ENCODE data around the gene ATP2A2.

Gene ATP2A2

GRCh38 chr12:110270125-110270962 lies 10.7 kb upstream of the ATP2A2 start:
- no peak for TF ChIP-seq CTCF (IDR thresholded peaks at IDR 0.05; ENCODE audit: control extremely low read depth, extremely low read depth, low read depth, missing control alignments)
- ChIA-PET CTCF (interaction anchor here (1.3 kb wide), 1 partner anchor 10 kb away, joined by 4 read pairs; the partner anchor contains the start of gene ATP2A2), POLR2A (interaction anchor here (0.6 kb wide), 1 partner anchor 352 kb away, joined by 5 read pairs; no protein-coding TSS in a partner anchor)
- DNase-seq (ENCODE audit: extremely low spot score), result no peak

- TF ChIP-seq CTCF (IDR thresholded peaks at IDR 0.05; ENCODE audit: control extremely low read depth, extremely low read depth, low read depth, missing control alignments), result no peak
- ChIA-PET CTCF (interaction anchor here (1.3 kb wide), 2 partner anchors 8 to 10 kb away, joined by 3 to 4 read pairs; partner anchors contain the start of gene ATP2A2), POLR2A (interaction anchor here (0.6 kb wide), 1 partner anchor 353 kb away, joined by 5 read pairs; no protein-coding TSS in a partner anchor)
- DNase-seq (ENCODE audit: extremely low spot score), result no peak
Measured at GRCh38 chr12:110271015-110271414, 10.0 kb upstream of the ATP2A2 start.

- DNase-seq (ENCODE audit: extremely low spot score), result no peak
- CTCF ChIA-PET, result interaction anchor here (1.0 kb wide), 1 partner anchor 101 kb away, joined by 3 read pairs; no protein-coding TSS in a partner anchor
- TF ChIP-seq CTCF (IDR thresholded peaks at IDR 0.05; ENCODE audit: control extremely low read depth, extremely low read depth, low read depth, missing control alignments), result no peak
- POLR2A ChIA-PET, result interaction anchor here (0.7 kb wide), 1 partner anchor 18 kb away, joined by 3 read pairs; no protein-coding TSS in a partner anchor
Measured at GRCh38 chr12:110277530-110278254, 3.4 kb upstream of the ATP2A2 start.

- DNase-seq (ENCODE audit: extremely low spot score), result no peak
- TF ChIP-seq CTCF (IDR thresholded peaks at IDR 0.05; ENCODE audit: control extremely low read depth, extremely low read depth, low read depth, missing control alignments), result no peak
- CTCF ChIA-PET, result interaction anchor here (1.0 kb wide), 1 partner anchor 101 kb away, joined by 3 read pairs; no protein-coding TSS in a partner anchor
- POLR2A ChIA-PET, result no interaction called here
Measured at GRCh38 chr12:110278255-110278536, 2.9 kb upstream of the ATP2A2 start.

GRCh38 chr12:110279566-110280375 lies 1.3 kb upstream of the ATP2A2 start:
- DNase-seq (ENCODE audit: extremely low spot score), result no peak

More at GRCh38 chr12:110279566-110280375, 1.3 kb upstream of the ATP2A2 start:
- ChIA-PET CTCF (interaction anchor here (0.7 to 2.5 kb wide), 7 partner anchors 9 to 177 kb away, joined by 3 to 8 read pairs (median 3); no protein-coding TSS in a partner anchor), POLR2A (interaction anchor here (0.6 to 1.0 kb wide), 2 partner anchors 9 to 1399 kb away, joined by 3 to 4 read pairs; no protein-coding TSS in a partner anchor)
- TF ChIP-seq CTCF (IDR thresholded peaks at IDR 0.05; ENCODE audit: control extremely low read depth, extremely low read depth, low read depth, missing control alignments), result no peak
